Fibroblast of lung (primary cell): Measurements from ENCODE around the gene IL12A. TPM values are rescaled to one million over a fixed set of nuclear protein-coding genes. Genes with fewer than 3 reads are reported as not detected.

ENCODE experiments used
- DNase-seq, 2 donors: peaks; one replicate each; pipeline versions ENCODE4 v3.0.0 to v3.0.0-alpha.2; 2010; ENCODE audit warnings: low read depth in 2 of 2
- H2AFZ ChIP-seq: 2 replicates; pipeline ENCODE4 v1.5.1; 2012; ENCODE audit warnings: low read length, control low read depth, inconsistent platforms
- H3K27ac ChIP-seq: 2 replicates; pipeline ENCODE4 v1.5.1; 2011; ENCODE audit warnings: low read length, control low read depth; ENCODE audit not compliant: insufficient read depth
- H3K27me3 ChIP-seq: 2 replicates; pipeline ENCODE4 v1.5.1; 2011; ENCODE audit warnings: mild to moderate bottlenecking, low read length; ENCODE audit not compliant: control insufficient read depth, insufficient read depth
- H3K36me3 ChIP-seq: 2 replicates; pipeline ENCODE4 v1.5.1; 2011; ENCODE audit warnings: low read length; ENCODE audit not compliant: control insufficient read depth, insufficient read depth
- H3K4me1 ChIP-seq: 2 replicates; pipeline ENCODE4 v1.5.1; 2011; ENCODE audit warnings: low read length; ENCODE audit not compliant: control insufficient read depth, insufficient read depth; ENCODE audit errors: extremely low read depth
- H3K4me2 ChIP-seq: 2 replicates; pipeline ENCODE4 v1.5.1; 2011; ENCODE audit warnings: low read length, control low read depth; ENCODE audit not compliant: insufficient read depth; ENCODE audit errors: extremely low read depth
- H3K4me3 ChIP-seq, 4 experiments: fragments of 200-600 bp in 1 of 4; sonication (generic) in 1 of 4; replicated peaks in 1 of 4; 2 replicates each; pipeline ENCODE4 v1.5.1; 2011 to 2016; ENCODE audit warnings: low read length in 4 of 4, low read depth in 3 of 4, mild to moderate bottlenecking in 3 of 4, control low read depth in 2 of 4, inconsistent platforms in 1 of 4, mixed read lengths in 1 of 4; ENCODE audit not compliant: insufficient read depth in 1 of 4; ENCODE audit errors: control extremely low read depth in 1 of 4
- H3K79me2 ChIP-seq: 2 replicates; pipeline ENCODE4 v1.5.1; 2012; ENCODE audit warnings: mild to moderate bottlenecking, low read length, inconsistent platforms; ENCODE audit not compliant: control insufficient read depth, insufficient read depth
- H3K9ac ChIP-seq: 2 replicates; pipeline ENCODE4 v1.5.1; 2011; ENCODE audit warnings: mild to moderate bottlenecking, low read length, control low read depth; ENCODE audit not compliant: insufficient read depth
- H3K9me3 ChIP-seq: 2 replicates; pipeline ENCODE4 v1.5.1; 2012; ENCODE audit warnings: low read depth, low read length; ENCODE audit not compliant: control insufficient read depth, insufficient read depth
- H4K20me1 ChIP-seq: 2 replicates; pipeline ENCODE4 v1.5.1; 2011; ENCODE audit warnings: low read length; ENCODE audit not compliant: control insufficient read depth, insufficient read depth; ENCODE audit errors: extremely low read depth
- CTCF ChIP-seq, 2 donors: IDR thresholded peaks in 1 of 2; conservative IDR thresholded peaks in 1 of 2; 1 replicate in 1 of 2; 2 replicates in 1 of 2; pipeline ENCODE4 v1.5.1; 2011 to 2012; ENCODE audit warnings: low read length in 2 of 2, control low read depth in 1 of 2, inconsistent platforms in 1 of 2, low read depth in 1 of 2, mild to moderate bottlenecking in 1 of 2
- EZH2 ChIP-seq: IDR thresholded peaks from 2 replicates; pipeline ENCODE4 v1.5.1; 2012; ENCODE audit warnings: low read length, control low read depth, mild to moderate bottlenecking; ENCODE audit errors: missing control alignments
- polyA plus RNA-seq, 2 donors: library from polyadenylated mRNA; depleted of rRNA in 1 of 2; stranded (reverse) in 1 of 2; unstranded in 1 of 2; fragments of >200 nt; gene quantifications; 2 replicates each; pipeline ENCODE4 v1.2.1, GENCODE V29; 2011 to 2012; ENCODE audit warnings: missing spikeins in 1 of 2
- total RNA-seq: library from RNA; depleted of rRNA; stranded (reverse); fragments of >200 nt; gene quantifications from 2 replicates; pipeline ENCODE4 v1.2.1, GENCODE V29; 2014

The IL12A gene
- total and polyA plus RNA-seq, 2 donors (not counting 1 experiment from before 2014, with no cell fraction given), result 5.5 to 72.5 TPM

- Histone ChIP-seq H3K36me3 (no peaks in the 10 kb centered on the region), H3K79me2 (no peaks in the 10 kb centered on the region), H3K9me3 (no peaks in the 10 kb centered on the region), H3K4me1 (peaks cover under 1% of the 10 kb centered on the region), H2AFZ (no peak overlapping the region), H4K20me1 (no peaks in the 10 kb centered on the region), H3K4me2 (no peak overlapping the region), H3K27me3 (no peaks in the 10 kb centered on the region), H3K9ac (no peak overlapping the region), H3K4me3 (no peak overlapping the region), H3K27ac (no peak overlapping the region)
- DNase-seq, result peak in 1 of 2 donors; percentile 13
- TF ChIP-seq EZH2 (no peak), CTCF (conservative IDR thresholded peaks at IDR 0.05 in 1 of 2, IDR thresholded peaks at IDR 0.05 in 1 of 2; ENCODE audit: low read depth in 1 of 2, low read length in 2 of 2) (no peak)
Observed at GRCh38 chr3:160001148-160001760, 12.6 kb downstream of the IL12A start.

GRCh38 chr3:160001850-160002623, 13.4 kb downstream of the IL12A start:
- H3K27ac ChIP-seq, result no peak overlapping the region
- H3K9ac ChIP-seq, result no peak overlapping the region
- no peak overlapping the region for H2AFZ ChIP-seq
- TF ChIP-seq EZH2 (no peak), CTCF (conservative IDR thresholded peaks at IDR 0.05 in 1 of 2, IDR thresholded peaks at IDR 0.05 in 1 of 2; ENCODE audit: low read depth in 1 of 2, low read length in 2 of 2) (no peak)
- H3K4me3 ChIP-seq, result no peak overlapping the region
- no peak for DNase-seq
- H3K9me3 ChIP-seq, result no peaks in the 10 kb centered on the region
- H3K4me2 ChIP-seq, result no peak overlapping the region
- H4K20me1 ChIP-seq, result no peaks in the 10 kb centered on the region
- no peaks in the 10 kb centered on the region for H3K27me3 ChIP-seq
- H3K79me2 ChIP-seq, result no peaks in the 10 kb centered on the region
- H3K4me1 ChIP-seq, result peaks cover 3% of the 10 kb centered on the region
- H3K36me3 ChIP-seq, result no peaks in the 10 kb centered on the region

DNA sequence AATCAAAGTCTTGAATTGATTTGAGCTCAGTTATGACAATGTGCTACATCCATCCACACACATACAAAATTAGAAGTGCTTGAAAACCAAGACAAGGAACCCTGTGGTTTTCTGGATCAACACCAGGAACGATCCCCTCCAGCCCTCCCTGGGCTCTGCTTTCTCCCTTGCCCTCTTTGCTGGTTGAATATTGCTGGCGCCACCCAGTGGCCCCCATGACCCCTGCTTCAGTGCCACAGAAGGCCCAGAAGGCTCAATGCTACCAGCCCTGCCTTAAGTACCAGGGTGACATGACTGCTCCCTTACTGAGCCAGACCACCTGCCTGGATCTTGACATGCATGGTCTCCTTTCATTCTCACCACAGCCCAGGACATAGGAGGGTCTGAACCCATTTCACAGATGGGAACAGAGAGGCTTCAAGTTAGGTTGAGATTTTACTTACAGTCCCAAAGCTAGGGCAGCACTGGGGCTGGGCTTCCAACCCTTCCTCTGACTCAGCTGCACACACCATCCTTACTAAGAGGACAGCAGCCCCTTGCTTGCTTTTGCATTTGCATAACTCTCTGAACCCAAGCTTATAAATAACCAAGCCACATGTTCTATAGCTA, 15.0 kb downstream of the IL12A start:
- Histone ChIP-seq H4K20me1 (no peaks in the 10 kb centered on the region), H3K27ac (no peak overlapping the region), H3K9me3 (no peaks in the 10 kb centered on the region), H3K79me2 (no peaks in the 10 kb centered on the region), H3K36me3 (no peaks in the 10 kb centered on the region), H3K9ac (no peak overlapping the region), H3K4me3 (no peak overlapping the region), H3K27me3 (no peaks in the 10 kb centered on the region), H2AFZ (no peak overlapping the region), H3K4me1 (peaks cover 3% of the 10 kb centered on the region), H3K4me2 (no peak overlapping the region)
- DNase-seq, result peak; percentile 35 to 58
- TF ChIP-seq EZH2 (no peak), CTCF (conservative IDR thresholded peaks at IDR 0.05 in 1 of 2, IDR thresholded peaks at IDR 0.05 in 1 of 2; ENCODE audit: low read depth in 1 of 2, low read length in 2 of 2) (peak; percentile 30 to 57)
